Keratinocyte (primary cell): Measurements from ENCODE around the gene EPHA2. TPM values are rescaled to one million over a fixed set of nuclear protein-coding genes. Genes with fewer than 3 reads are reported as not detected.

Experiments
- DNase-seq: peaks from one replicate; pipeline ENCODE4 v3.0.0-alpha.2; 2011; ENCODE audit warnings: low read depth, missing footprints, low spot score
- FAIRE-seq: peaks from 2 replicates; lab custom pipeline; 2011; peaks lifted over from hg19 to GRCh38; lab: Jason Lieb, UNC
- H2AFZ ChIP-seq: 2 replicates; pipeline ENCODE4 v1.6.0; 2012; ENCODE audit warnings: low read length, control low read depth, inconsistent platforms; ENCODE audit not compliant: control insufficient read depth
- H3K27ac ChIP-seq: 2 replicates; pipeline ENCODE4 v1.5.1; 2011; ENCODE audit warnings: low read length; ENCODE audit not compliant: control insufficient read depth, insufficient read depth
- H3K27me3 ChIP-seq: 3 replicates; pipeline ENCODE4 v1.6.0; 2011; ENCODE audit warnings: low read length; ENCODE audit not compliant: control insufficient read depth, insufficient read depth; ENCODE audit errors: extremely low read depth
- H3K36me3 ChIP-seq, 2 experiments: 2 replicates in 1 of 2; 3 replicates in 1 of 2; pipeline ENCODE4 v1.5.1; 2011; ENCODE audit warnings: low read length in 2 of 2, mild to moderate bottlenecking in 1 of 2; ENCODE audit not compliant: control insufficient read depth in 2 of 2, insufficient read depth in 2 of 2; ENCODE audit errors: extremely low read depth in 1 of 2
- H3K4me1 ChIP-seq: 3 replicates; pipeline ENCODE4 v1.5.1; 2011; ENCODE audit warnings: low read length; ENCODE audit not compliant: control insufficient read depth, insufficient read depth; ENCODE audit errors: extremely low read depth
- H3K4me2 ChIP-seq: 3 replicates; pipeline ENCODE4 v1.6.0; 2011; ENCODE audit warnings: low read depth, low read length; ENCODE audit not compliant: control insufficient read depth, insufficient read depth; ENCODE audit errors: extremely low read depth
- H3K4me3 ChIP-seq, 3 experiments: fragments of 200-600 bp in 1 of 3; sonication (generic) in 1 of 3; 2 replicates in 2 of 3; 3 replicates in 1 of 3; pipeline ENCODE4 v1.5.1; 2011 to 2016; ENCODE audit warnings: low read length in 3 of 3, mild to moderate bottlenecking in 3 of 3, control low read depth in 2 of 3, inconsistent platforms in 1 of 3, low read depth in 1 of 3, mixed read lengths in 1 of 3, mixed run types in 1 of 3, moderate library complexity in 1 of 3; ENCODE audit not compliant: control insufficient read depth in 2 of 3, insufficient read depth in 2 of 3; ENCODE audit errors: extremely low read depth in 1 of 3
- H3K79me2 ChIP-seq: 2 replicates; pipeline ENCODE4 v1.6.0; 2012; ENCODE audit warnings: low read length; ENCODE audit not compliant: control insufficient read depth, insufficient read depth
- H3K9ac ChIP-seq: 3 replicates; pipeline ENCODE4 v1.6.0; 2011; ENCODE audit warnings: low read length; ENCODE audit not compliant: control insufficient read depth, insufficient read depth; ENCODE audit errors: extremely low read depth
- H3K9me1 ChIP-seq: 3 replicates; pipeline ENCODE4 v1.6.0; 2011; ENCODE audit warnings: low read length; ENCODE audit not compliant: control insufficient read depth, insufficient read depth; ENCODE audit errors: extremely low read depth
- H3K9me3 ChIP-seq: 2 replicates; pipeline ENCODE4 v1.5.1; 2012; ENCODE audit warnings: low read depth, low read length; ENCODE audit not compliant: control insufficient read depth
- H4K20me1 ChIP-seq: 3 replicates; pipeline ENCODE4 v1.6.0; 2011; ENCODE audit warnings: low read length; ENCODE audit not compliant: control insufficient read depth, insufficient read depth; ENCODE audit errors: extremely low read depth
- CTCF ChIP-seq, 3 experiments: IDR thresholded peaks in 1 of 3; conservative IDR thresholded peaks in 1 of 3; optimal IDR thresholded peaks in 1 of 3; 2 replicates in 2 of 3; 3 replicates in 1 of 3; pipeline versions ENCODE3 to v1.5.1; 2011; ENCODE audit warnings: low read length in 3 of 3, mild to moderate bottlenecking in 3 of 3, moderate library complexity in 2 of 3, control low read depth in 1 of 3, inconsistent platforms in 1 of 3; ENCODE audit not compliant: insufficient read depth in 2 of 3; ENCODE audit errors: extremely low read depth in 1 of 3
- EZH2 ChIP-seq: IDR thresholded peaks from one replicate; pipeline ENCODE4 v1.6.1; 2012; ENCODE audit warnings: inconsistent platforms, mild to moderate bottlenecking, low read length, moderate library complexity
- dilution Hi-C: fragments of 300-500 bp; cut with MboI; formaldehyde crosslinking; loops from one replicate; pipeline ENCODE4 v1.7.0; 2020; ENCODE audit warnings: low sequenced_read_pairs; ENCODE audit not compliant: extremely low pct_ligation_motif_present
- polyA plus RNA-seq, 5 experiments: library from polyadenylated mRNA; depleted of rRNA in 3 of 5; stranded (reverse) in 3 of 5; stranded (forward) in 1 of 5; unstranded in 1 of 5; fragments of >200 nt; gene quantifications; 1 replicate in 1 of 5; 2 replicates in 3 of 5; 3 replicates in 1 of 5; pipeline versions ENCODE4 v1.2.1 to v1.2.3, GENCODE V29; 2011 to 2012; ENCODE audit warnings: missing spikeins in 2 of 5, low read depth in 1 of 5, low replicate concordance in 1 of 5

EPHA2 gene
- polyA plus RNA-seq, 1 donor (not counting 4 experiments of a cell fraction or from before 2014, with no cell fraction given): 55.6 TPM

- no peak overlapping the region for H2AFZ ChIP-seq
- H3K4me1 ChIP-seq: peaks cover 33% of the 10 kb centered on the region
- H3K4me2 ChIP-seq: peak overlapping the region; percentile 62
- no peaks in the 10 kb centered on the region for H3K36me3 ChIP-seq
- no peaks in the 10 kb centered on the region for H3K9me3 ChIP-seq
- peak overlapping the region in 1 of 3 experiments; percentile 30 for H3K4me3 ChIP-seq
- peaks cover 8% of the 10 kb centered on the region for H3K27me3 ChIP-seq
- H4K20me1 ChIP-seq: no peaks in the 10 kb centered on the region
- DNase-seq (peak; percentile 85), FAIRE-seq (peak; percentile 88)
- H3K79me2 ChIP-seq: no peaks in the 10 kb centered on the region
- H3K27ac ChIP-seq: peak overlapping the region; percentile 60
- H3K9me1 ChIP-seq: no peaks in the 10 kb centered on the region
- TF ChIP-seq CTCF (optimal IDR thresholded peaks at IDR 0.05 in 1 of 3, IDR thresholded peaks at IDR 0.05 in 1 of 3, conservative IDR thresholded peaks at IDR 0.05 in 1 of 3; ENCODE audit: extremely low read depth in 1 of 3, insufficient read depth in 2 of 3, low read length in 3 of 3) (no peak), EZH2 (no peak)
- dilution Hi-C loops: no loop called here
- H3K9ac ChIP-seq: peak overlapping the region; percentile 39
Measured at GRCh38 chr1:16076031-16076864, 79.6 kb downstream of the EPHA2 start.

- Histone ChIP-seq H3K36me3 (no peaks in the 10 kb centered on the region), H3K27ac (peak overlapping the region; percentile 60), H3K79me2 (no peaks in the 10 kb centered on the region), H3K4me1 (peaks cover 33% of the 10 kb centered on the region), H3K4me3 (peak overlapping the region in 1 of 3 experiments; percentile 30), H2AFZ (no peak overlapping the region), H3K27me3 (peaks cover 8% of the 10 kb centered on the region), H4K20me1 (no peaks in the 10 kb centered on the region), H3K4me2 (peak overlapping the region; percentile 62), H3K9ac (peak overlapping the region; percentile 36), H3K9me1 (no peaks in the 10 kb centered on the region), H3K9me3 (no peaks in the 10 kb centered on the region)
- TF ChIP-seq EZH2: no peak
- TF ChIP-seq CTCF (optimal IDR thresholded peaks at IDR 0.05 in 1 of 3, IDR thresholded peaks at IDR 0.05 in 1 of 3, conservative IDR thresholded peaks at IDR 0.05 in 1 of 3; ENCODE audit: extremely low read depth in 1 of 3, insufficient read depth in 2 of 3, low read length in 3 of 3): no peak
- dilution Hi-C loops: no loop called here
- DNase-seq (no peak), FAIRE-seq (no peak)
Measured at GRCh38 chr1:16075337-16076030, 80.4 kb downstream of the EPHA2 start.

Other genes starting within 250 kb of the EPHA2 start
- gene ZBTB17, start 180.0 kb downstream of the EPHA2 start, polyA plus RNA-seq: 18.4 to 46.0 TPM (median 19.7 TPM) in 3 replicates
- gene SRARP, start 151.8 kb downstream of the EPHA2 start, polyA plus RNA-seq: not detected in 3 replicates
- 0.03 to 0.05 TPM in 2 of 3 replicates, not detected in the other for gene HSPB7, start 138.0 kb downstream of the EPHA2 start, polyA plus RNA-seq
- not detected in 3 replicates for gene CLCNKA, start 134.0 kb downstream of the EPHA2 start, polyA plus RNA-seq
- 0.10 TPM in 1 of 3 replicates, not detected in the others for gene CLCNKB, start 112.3 kb downstream of the EPHA2 start, polyA plus RNA-seq
- gene FAM131C, start 82.4 kb downstream of the EPHA2 start, polyA plus RNA-seq: 0.31 to 0.64 TPM (median 0.56 TPM) in 3 replicates
- 5.0 to 7.1 TPM (median 5.1 TPM) in 3 replicates for gene ARHGEF19, start 56.6 kb upstream of the EPHA2 start, polyA plus RNA-seq
- 1.7 to 3.6 TPM (median 2.5 TPM) in 3 replicates for gene CPLANE2, start 81.1 kb upstream of the EPHA2 start, polyA plus RNA-seq
- gene FBXO42, start 196.4 kb upstream of the EPHA2 start, polyA plus RNA-seq: 14.1 to 18.0 TPM (median 15.8 TPM) in 3 replicates
- 68.7 to 106 TPM (median 74.1 TPM) in 3 replicates for gene SZRD1, start 211.2 kb upstream of the EPHA2 start, polyA plus RNA-seq